CD4-positive, alpha-beta T cell treated with Interleukin-17A for 4 hours (primary cell): ENCODE data around the gene C1orf198.

Experiments used
- DNase-seq: peaks from one replicate; pipeline ENCODE4 v3.0.0-alpha.2; 2020; ENCODE audit warnings: mixed read lengths

C1orf198 gene

GRCh38 chr1:230807029-230807428 lies 61.3 kb downstream of the C1orf198 start:
- DNase-seq = no peak

- no peak for DNase-seq
Measured at GRCh38 chr1:230806552-230806951, 61.8 kb downstream of the C1orf198 start.

GRCh38 chr1:230804396-230804795 lies 63.9 kb downstream of the C1orf198 start:
- no peak for DNase-seq

GRCh38 chr1:230800891-230801840 lies 67.2 kb downstream of the C1orf198 start:
- DNase-seq = no peak

- no peak for DNase-seq
Measured at GRCh38 chr1:230798491-230798890, 69.8 kb downstream of the C1orf198 start.

- DNase-seq = no peak
Measured at GRCh38 chr1:230797942-230798365, 70.4 kb downstream of the C1orf198 start.

- no peak for DNase-seq
Measured at GRCh38 chr1:230797376-230797920, 70.9 kb downstream of the C1orf198 start.

- no peak for DNase-seq
Measured at GRCh38 chr1:230796626-230797025, 71.7 kb downstream of the C1orf198 start.

- no peak for DNase-seq
Measured at GRCh38 chr1:230794871-230795605, 73.3 kb downstream of the C1orf198 start.

GRCh38 chr1:230794431-230794830 lies 73.9 kb downstream of the C1orf198 start:
- no peak for DNase-seq

GRCh38 chr1:230793463-230793745 lies 74.9 kb downstream of the C1orf198 start:
- DNase-seq = no peak

- DNase-seq = no peak
Measured at GRCh38 chr1:230792691-230793462, 75.4 kb downstream of the C1orf198 start.

GRCh38 chr1:230791986-230792564 lies 76.2 kb downstream of the C1orf198 start:
- DNase-seq = no peak

- no peak for DNase-seq
Measured at GRCh38 chr1:230790026-230790425, 78.3 kb downstream of the C1orf198 start.

GRCh38 chr1:230788561-230789275 lies 79.6 kb downstream of the C1orf198 start:
- no peak for DNase-seq

GRCh38 chr1:230787471-230787870 lies 80.8 kb downstream of the C1orf198 start:
- DNase-seq = no peak
